ENCODE results near the gene TUBA1B.

The TUBA1B gene

GRCh38 chr12:49089821-49090773, 41.1 kb downstream of the TUBA1B start:
- DNase-seq (ENCODE audit: low spot score): no peak

GRCh38 chr12:49088932-49089330, 42.3 kb downstream of the TUBA1B start:
- DNase-seq (ENCODE audit: low spot score): no peak

DNA sequence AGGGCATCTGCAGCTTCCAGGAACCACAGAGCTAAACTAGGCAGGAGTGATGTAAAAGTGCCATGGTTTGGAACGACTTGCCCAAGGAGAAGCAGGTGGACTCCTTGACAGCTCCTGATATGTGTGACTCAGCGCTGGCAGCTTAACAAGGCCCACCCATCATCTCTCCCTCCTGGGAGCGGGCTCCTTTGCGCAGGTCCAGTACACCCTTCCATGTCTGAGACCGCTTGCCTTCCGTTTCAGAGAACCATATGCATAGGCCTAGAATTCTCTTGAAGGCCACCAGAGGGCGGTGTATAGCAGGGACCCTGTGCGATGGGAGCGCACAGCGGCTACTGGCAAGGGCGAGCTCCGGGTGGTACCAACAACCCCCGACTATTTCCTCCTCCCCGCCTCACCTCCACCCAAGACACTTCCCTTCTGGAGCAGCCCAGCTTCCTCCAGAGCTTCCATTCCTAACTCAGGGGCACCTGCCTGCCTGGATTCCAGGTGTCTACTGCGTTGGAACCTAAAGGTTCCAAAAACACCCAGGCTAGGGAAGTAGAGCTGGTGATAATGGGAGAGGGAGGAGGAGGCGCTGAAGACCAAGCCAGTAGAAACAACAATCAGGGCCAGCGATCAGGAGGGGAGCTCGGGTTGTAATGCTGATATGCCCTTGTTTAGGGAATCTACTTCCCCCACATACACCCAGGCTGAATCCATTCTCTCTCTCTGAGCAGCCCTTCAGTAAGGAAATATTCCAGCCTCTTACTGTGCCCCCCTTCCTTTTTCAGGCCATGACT, 42.9 kb downstream of the TUBA1B start:
- peak; percentile 99 for DNase-seq (ENCODE audit: low spot score)

DNA sequence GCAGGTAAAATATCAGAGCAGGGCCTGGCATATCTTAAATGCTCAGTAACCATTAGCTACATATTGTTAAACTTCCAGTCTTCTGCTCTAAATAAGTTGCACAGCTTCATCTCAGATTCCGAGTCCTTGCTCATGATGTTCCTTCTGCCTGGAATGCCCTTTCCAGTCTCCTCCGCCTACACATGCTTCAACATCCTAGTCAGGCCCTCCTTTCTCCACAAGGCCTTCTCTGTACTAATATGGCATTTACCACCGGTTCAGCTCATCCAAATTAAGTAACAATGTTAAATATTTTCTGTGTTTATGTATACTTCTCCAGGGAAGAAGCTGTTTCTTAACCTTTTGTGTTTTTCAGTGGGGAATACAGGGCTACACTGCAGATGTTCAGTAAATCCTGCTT, 45.1 kb downstream of the TUBA1B start:
- no peak for DNase-seq (ENCODE audit: low spot score)

DNA sequence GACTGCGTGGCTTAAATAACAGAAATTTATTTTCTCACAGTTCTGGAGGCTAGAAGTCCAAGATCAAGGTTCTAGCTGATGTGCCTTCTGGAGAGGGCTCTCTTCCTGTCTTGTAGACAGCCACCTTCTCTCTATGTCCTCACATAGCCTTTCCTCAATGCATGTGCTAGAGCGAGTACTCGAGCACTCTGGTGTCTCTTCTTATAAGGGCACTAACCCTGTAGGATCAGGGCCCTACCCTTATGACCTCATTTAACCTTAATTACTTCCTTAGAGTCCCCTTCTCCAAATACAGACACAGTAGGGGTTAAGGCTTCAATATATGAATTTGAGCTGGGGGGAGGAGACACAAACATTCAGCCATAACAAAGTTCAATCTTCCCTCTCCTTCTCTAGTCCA, 46.8 kb downstream of the TUBA1B start:
- no peak for DNase-seq (ENCODE audit: low spot score)

DNA sequence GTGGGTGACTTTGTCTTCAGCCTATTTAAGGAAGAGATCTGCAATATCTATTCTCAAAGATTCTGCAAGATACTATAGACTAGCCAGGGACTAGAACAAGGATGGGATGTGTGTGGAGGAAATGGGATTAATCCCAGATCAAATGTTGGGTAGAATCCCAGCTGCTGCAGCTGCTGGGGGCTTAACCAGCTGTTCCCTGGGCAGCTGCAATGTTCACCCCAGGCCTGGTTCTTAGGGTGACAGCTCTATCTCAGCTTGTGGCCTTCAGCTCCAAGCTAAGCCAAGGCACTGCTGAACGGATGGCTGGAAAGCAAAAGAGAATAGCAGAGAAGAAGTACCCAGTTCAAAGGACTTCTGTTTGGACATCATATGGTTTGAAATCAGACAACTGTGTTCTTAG, 51.4 kb downstream of the TUBA1B start:
- DNase-seq (ENCODE audit: low spot score): no peak
